ENCODE data around the gene CYSRT1. TPM values are rescaled to one million over a fixed set of nuclear protein-coding genes. Genes with fewer than 3 reads are reported as not detected.

Gene CYSRT1
- polyA plus RNA-seq, 1 of the 3 experiments (the other 2 are of a cell fraction): 2.1 TPM

- Histone ChIP-seq H3K27me3 (ENCODE audit: insufficient read depth) (no peaks in the 10 kb centered on the region), H3K27ac (ENCODE audit: low read depth in 2 of 2, low read length in 1 of 2) (no peak overlapping the region; a peak in 1 of 4 replicates), H3K79me2 (ENCODE audit: insufficient read depth) (no peaks in the 10 kb centered on the region), H3K9me2 (no peaks in the 10 kb centered on the region), H3K4me3 (ENCODE audit: low read depth in 2 of 2, low read length in 1 of 2) (no peak overlapping the region), H4K20me1 (ENCODE audit: insufficient read depth) (no peaks in the 10 kb centered on the region), H3K36me3 (replicated peaks in 1 of 2; ENCODE audit: control insufficient read depth in 1 of 2, insufficient read depth in 2 of 2, low read length in 1 of 2) (peaks cover 0 to 11% of the 10 kb centered on the region in 2 experiments), H3K4me2 (0 out of 2 replicates have a peak overlapping the region, but pooled peaks have one; percentile 24), H3K9me3 (no peaks in the 10 kb centered on the region), H3F3A (replicated peaks; ENCODE audit: insufficient read depth) (no peaks in the 10 kb centered on the region), H3K4me1 (ENCODE audit: control insufficient read depth in 1 of 2, insufficient read depth in 2 of 2, low read depth in 1 of 2, low read length in 1 of 2) (peaks cover 5 to 6% of the 10 kb centered on the region in 2 experiments; a peak in 1 of 4 replicates), H2AFZ (ENCODE audit: low read depth) (no peak overlapping the region), H3K9ac (no peak overlapping the region)
- POLR2A ChIA-PET: interaction anchor here (0.8 to 1.9 kb wide), 2 partner anchors 9 to 11 kb away, joined by 3 to 4 read pairs; no protein-coding TSS in a partner anchor
- DNase-seq: no peak
- TF ChIP-seq POLR2AphosphoS5 (IDR thresholded peaks at IDR 0.05; ENCODE audit: low read depth, low read length): peak; percentile 32; the same call in 1 of the 2 replicates
- TF ChIP-seq PBX3 (IDR thresholded peaks at IDR 0.05): no peak
- TF ChIP-seq IRF3 (IDR thresholded peaks at IDR 0.05; ENCODE audit: low read depth, low read length): no peak
- 60% methylated on average over 3 of the region's 12 CpGs for WGBS (ENCODE audit: low lambda C conversion rate)
- CTCF ChIA-PET: interaction anchor here (0.9 to 1.1 kb wide), 4 partner anchors 9 to 491 kb away, joined by 3 to 6 read pairs (median 4); partner anchors contain the start of gene RNF224
Measured at GRCh38 chr9:137218754-137219271, 6.2 kb upstream of the CYSRT1 start.

- Histone ChIP-seq H3K79me2 (ENCODE audit: insufficient read depth) (no peaks in the 10 kb centered on the region), H3K36me3 (replicated peaks in 1 of 2; ENCODE audit: control insufficient read depth in 1 of 2, insufficient read depth in 2 of 2, low read length in 1 of 2) (peaks cover 0 to 6% of the 10 kb centered on the region in 2 experiments), H3K4me3 (ENCODE audit: low read depth in 2 of 2, low read length in 1 of 2) (no peak overlapping the region), H3K4me2 (no peak overlapping the region), H3K9ac (no peak overlapping the region), H3K4me1 (ENCODE audit: control insufficient read depth in 1 of 2, insufficient read depth in 2 of 2, low read depth in 1 of 2, low read length in 1 of 2) (peaks cover 5 to 12% of the 10 kb centered on the region in 2 experiments; a peak in 1 of 4 replicates), H3K27me3 (ENCODE audit: insufficient read depth) (no peaks in the 10 kb centered on the region), H3F3A (replicated peaks; ENCODE audit: insufficient read depth) (no peaks in the 10 kb centered on the region), H3K9me3 (no peaks in the 10 kb centered on the region), H2AFZ (ENCODE audit: low read depth) (no peak overlapping the region), H3K9me2 (no peaks in the 10 kb centered on the region), H3K27ac (ENCODE audit: low read depth in 2 of 2, low read length in 1 of 2) (no peak overlapping the region), H4K20me1 (ENCODE audit: insufficient read depth) (no peaks in the 10 kb centered on the region)
- no peak for TF ChIP-seq EZH2phosphoT487 (IDR thresholded peaks at IDR 0.05; ENCODE audit: borderline replicate concordance, low read depth)
- no peak for TF ChIP-seq FOXJ3 (CRISPR knock-in tag; IDR thresholded peaks at IDR 0.05)
- TF ChIP-seq SMC3 (IDR thresholded peaks at IDR 0.05; ENCODE audit: low read depth, low read length): no peak
- no peak for TF ChIP-seq MEF2A (IDR thresholded peaks at IDR 0.05; ENCODE audit: borderline replicate concordance, low read depth)
- TF ChIP-seq PBX3 (IDR thresholded peaks at IDR 0.05): no peak
- no peak for TF ChIP-seq EP300 (IDR thresholded peaks at IDR 0.05; ENCODE audit: borderline replicate concordance in 1 of 2, low read depth in 1 of 2, low read length in 1 of 2)
- ChIA-PET POLR2A (interaction anchor here (1.1 to 1.9 kb wide), 2 partner anchors 12 to 19 kb away, joined by 3 to 4 read pairs; no protein-coding TSS in a partner anchor), CTCF (interaction anchor here (0.9 to 1.1 kb wide), 2 partner anchors 17 kb away, joined by 3 to 6 read pairs; no protein-coding TSS in a partner anchor)
- 96% methylated on average over 9 of the region's 10 CpGs for WGBS (ENCODE audit: low lambda C conversion rate)
- DNase-seq: no peak
Measured at GRCh38 chr9:137219757-137220316, 5.1 kb upstream of the CYSRT1 start.
